Ramos (cell line): ENCODE data around the gene NSG1.

Source experiments
- in situ Hi-C: fragments of 300-500 bp; cut with MboI; formaldehyde crosslinking; loops from one replicate; pipeline ENCODE4 v1.14.3; 2022; ENCODE audit warnings: low sequenced_read_pairs; ENCODE audit not compliant: unreplicated experiment

The NSG1 gene

GRCh38 chr4:4368809-4369580 is 17.9 kb upstream of the NSG1 start:
- in situ Hi-C loops = no loop called here

DNA sequence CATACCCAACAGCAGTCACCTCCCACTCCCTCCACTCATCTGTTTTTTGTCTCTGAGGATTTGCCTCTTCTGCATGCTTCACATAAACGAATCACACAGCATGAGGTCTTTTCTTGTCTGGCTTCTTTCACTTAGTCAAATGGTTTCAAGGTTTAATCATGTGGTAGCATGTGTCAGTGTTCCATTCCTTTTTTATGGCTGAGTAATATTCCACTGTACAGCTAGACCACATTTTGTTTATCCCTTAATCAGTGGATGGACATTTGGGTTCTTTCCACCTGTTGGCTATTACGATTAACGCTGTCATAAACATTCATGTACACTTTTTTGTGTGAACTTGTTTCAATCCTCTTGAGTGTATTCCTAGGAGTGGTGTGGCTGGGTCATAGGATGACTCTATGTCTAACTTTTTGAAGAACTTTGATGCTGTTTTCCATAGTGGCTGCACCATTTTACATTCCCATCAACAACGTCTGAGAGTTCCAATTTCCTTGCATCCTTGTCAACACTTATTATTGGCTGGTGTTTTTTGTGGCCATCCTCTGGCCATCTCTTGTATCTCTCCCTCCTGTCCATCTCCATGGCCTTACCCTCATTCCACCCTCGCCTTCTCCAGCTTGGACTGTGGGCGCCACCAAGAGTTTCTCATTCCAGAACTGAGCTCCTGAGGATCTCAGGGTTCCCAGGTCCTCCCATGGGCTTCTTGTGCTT is 12.4 kb upstream of the NSG1 start:
- in situ Hi-C loops = no loop called here

- in situ Hi-C loops = no loop called here
These were observed 10.8 kb upstream of the NSG1 start for GRCh38 chr4:4376074-4376473.

- in situ Hi-C loops = no loop called here
These were observed 9.7 kb upstream of the NSG1 start for GRCh38 chr4:4377191-4377590.

GRCh38 chr4:4377732-4378460 is 9.0 kb upstream of the NSG1 start:
- in situ Hi-C loops = no loop called here

GRCh38 chr4:4379540-4380087 is 7.3 kb upstream of the NSG1 start:
- in situ Hi-C loops = no loop called here

DNA sequence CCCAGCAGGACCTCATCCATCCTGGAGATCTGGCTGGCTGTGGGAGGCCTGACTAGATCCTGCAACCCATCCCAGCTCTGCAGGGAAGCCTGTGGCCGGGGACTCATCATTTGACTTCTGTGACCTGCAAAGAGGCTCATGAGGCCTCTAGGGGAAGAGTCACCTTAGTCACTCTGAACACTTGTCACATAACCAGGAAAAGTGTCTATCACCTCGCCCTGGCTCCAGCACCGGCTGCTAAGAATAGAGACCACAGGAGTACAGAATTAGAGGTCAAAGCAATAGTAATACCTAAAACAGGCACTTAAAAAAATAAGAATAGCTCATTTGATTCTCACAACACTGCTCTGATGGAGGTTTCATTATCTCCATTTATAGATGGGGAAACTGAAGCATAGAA is 3.8 kb upstream of the NSG1 start:
- in situ Hi-C loops = no loop called here

DNA sequence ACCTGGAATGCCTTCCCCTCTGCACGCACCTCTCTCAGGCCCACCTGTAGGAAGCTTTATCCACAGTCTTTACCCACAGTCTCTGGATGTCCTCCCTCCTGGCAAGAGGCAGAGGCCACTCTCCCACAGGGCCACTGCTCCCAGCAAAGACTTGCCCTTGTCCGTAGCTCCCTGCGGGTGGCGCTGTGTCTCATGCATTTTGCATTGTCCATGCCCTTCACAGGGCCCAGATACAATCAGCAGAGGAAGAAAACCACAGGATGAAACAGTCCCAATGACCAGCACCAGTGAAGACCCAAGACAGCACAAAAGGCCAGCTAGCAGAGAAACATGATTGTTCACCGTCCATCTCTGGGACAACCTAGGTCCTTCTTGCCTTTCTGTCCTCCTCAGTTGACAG is 2.1 kb upstream of the NSG1 start:
- in situ Hi-C loops = no loop called here

- in situ Hi-C loops = no loop called here
These were observed 1.1 kb upstream of the NSG1 start for GRCh38 chr4:4385729-4386295.

- in situ Hi-C loops = no loop called here
These were observed 586 bp upstream of the NSG1 start for GRCh38 chr4:4386296-4386735.

- in situ Hi-C loops = no loop called here
These were observed 819 bp downstream of the NSG1 start for GRCh38 chr4:4387531-4388310.

GRCh38 chr4:4388311-4388790 is 1.4 kb downstream of the NSG1 start:
- in situ Hi-C loops = no loop called here

DNA sequence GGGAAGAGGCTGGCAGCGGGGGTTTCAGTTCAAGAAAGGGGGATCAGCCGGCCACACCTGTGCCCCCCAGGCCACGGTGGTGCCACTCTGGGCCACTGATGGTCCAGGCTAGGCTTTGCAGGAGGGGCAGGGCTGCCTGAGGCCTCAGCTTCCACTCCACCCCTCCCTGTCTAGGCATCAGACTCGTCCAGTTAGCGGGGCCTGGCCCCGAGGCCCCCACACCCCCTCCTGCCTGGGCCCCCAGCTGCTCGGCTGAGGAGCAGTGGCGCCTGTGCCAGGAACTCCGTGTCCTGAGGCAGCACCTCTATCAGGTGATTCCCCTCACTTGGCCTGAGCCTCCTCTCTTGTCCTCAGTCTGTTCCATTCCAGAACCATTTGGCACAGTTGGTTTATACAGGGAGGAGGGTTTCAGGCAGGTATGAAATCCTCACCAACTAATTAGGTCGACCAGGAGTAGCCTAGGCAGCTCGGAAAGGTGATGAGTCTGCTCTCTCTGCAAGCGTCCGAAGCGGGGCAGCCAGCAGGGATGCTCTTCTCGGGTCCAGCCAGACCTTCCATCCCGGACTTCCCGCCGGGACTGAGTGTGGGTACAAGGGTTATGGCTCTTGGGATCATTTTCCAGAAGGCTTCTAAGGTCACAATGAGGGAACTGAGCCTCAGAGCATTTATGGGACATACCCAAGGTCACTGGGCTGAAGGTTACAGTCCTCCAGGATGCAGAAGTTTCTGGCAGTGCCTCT is 2.1 kb downstream of the NSG1 start:
- in situ Hi-C loops = no loop called here

GRCh38 chr4:4390046-4390445 is 3.1 kb downstream of the NSG1 start:
- in situ Hi-C loops = no loop called here

DNA sequence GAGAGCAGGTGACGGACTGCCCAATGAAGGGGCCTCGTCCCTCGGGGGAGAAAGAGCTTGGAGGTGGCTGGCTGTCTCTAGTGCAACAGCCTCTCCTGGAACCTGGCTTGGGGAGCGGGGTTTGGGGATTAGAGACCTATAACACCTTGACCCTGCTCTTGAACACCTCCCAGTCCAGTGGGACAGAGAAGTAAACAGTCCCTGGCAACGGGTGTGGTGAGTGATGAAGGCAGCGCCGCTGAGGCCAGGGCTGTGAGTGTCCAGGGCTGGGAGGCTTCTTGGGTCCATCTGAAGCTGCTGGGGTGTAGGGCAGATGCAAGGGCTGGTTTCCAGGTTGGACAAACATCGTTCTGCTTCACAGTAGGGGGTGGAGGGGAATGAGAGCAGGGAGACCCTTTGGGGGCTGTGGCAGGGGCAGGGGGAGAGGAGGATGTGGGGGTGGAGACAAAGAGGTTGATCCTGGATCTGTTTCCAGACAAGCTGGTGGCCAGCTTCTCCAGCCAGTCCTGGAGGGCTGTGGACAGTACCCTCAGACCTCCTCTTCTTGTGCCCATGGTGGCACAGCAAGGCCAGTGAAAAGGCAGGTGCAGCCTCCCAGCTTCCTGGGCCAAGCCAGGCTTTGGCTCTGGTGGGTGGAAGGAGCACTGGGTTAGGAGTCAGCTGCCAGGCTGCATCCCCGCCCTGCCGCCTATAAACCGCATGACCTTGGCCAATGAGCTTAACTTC is 3.8 kb downstream of the NSG1 start:
- in situ Hi-C loops = no loop called here

DNA sequence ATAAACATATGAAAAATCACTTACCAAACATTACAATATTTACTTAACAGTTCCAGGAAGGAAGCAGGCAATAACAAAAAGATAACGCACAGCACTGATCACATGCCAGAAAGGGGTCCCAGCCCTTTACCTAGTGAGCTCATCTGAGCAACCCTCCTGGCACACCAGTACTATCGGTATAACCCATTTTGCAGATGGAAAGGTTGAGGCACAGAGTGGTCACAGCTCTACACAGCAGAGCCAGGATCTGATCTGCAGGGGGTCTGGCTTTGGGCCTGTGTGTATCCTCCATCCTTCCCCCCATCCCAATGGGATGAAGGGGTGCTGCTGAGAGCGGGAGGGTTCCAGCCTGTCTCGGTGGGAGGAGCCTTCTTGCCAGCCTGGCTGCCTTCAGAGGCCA is 5.0 kb downstream of the NSG1 start:
- in situ Hi-C loops = no loop called here

- in situ Hi-C loops = no loop called here
These were observed 5.7 kb downstream of the NSG1 start for GRCh38 chr4:4392501-4393183.

GRCh38 chr4:4394644-4395043 is 7.7 kb downstream of the NSG1 start:
- in situ Hi-C loops = no loop called here
